Smooth muscle cell (in vitro differentiated cells): Measurements from ENCODE around the gene ZNF521. TPM values are rescaled to one million over a fixed set of nuclear protein-coding genes. Genes with fewer than 3 reads are reported as not detected.

Source experiments
- DNase-seq: peaks from one replicate; lab custom pipeline; 2025; ENCODE audit not compliant: unreplicated experiment; lab: John Stamatoyannopoulos, UW
- H2AFZ ChIP-seq: fragments of 200-600 bp; sonication (generic); 2 replicates; pipeline ENCODE4 v1.6.0; 2016; ENCODE audit warnings: antibody characterized with exemption, low read depth, mild to moderate bottlenecking
- H3F3A ChIP-seq: fragments of 200-600 bp; sonication (generic); 2 replicates; pipeline ENCODE4 v1.6.0; 2017; ENCODE audit warnings: antibody characterized with exemption, low read depth
- H3K27ac ChIP-seq: fragments of 200-600 bp; sonication (generic); 2 replicates; pipeline ENCODE4 v1.5.1; 2016; ENCODE audit warnings: low read depth, mild to moderate bottlenecking
- H3K27me3 ChIP-seq: fragments of 200-600 bp; sonication (generic); 2 replicates; pipeline ENCODE4 v1.6.1; 2016; ENCODE audit warnings: low read depth, mild to moderate bottlenecking
- H3K36me3 ChIP-seq: fragments of 200-600 bp; sonication (generic); 2 replicates; pipeline ENCODE4 v1.5.1; 2016; ENCODE audit warnings: low read depth
- H3K4me1 ChIP-seq: fragments of 200-600 bp; sonication (generic); 2 replicates; pipeline ENCODE4 v1.5.1; 2016; ENCODE audit warnings: low read depth
- H3K4me2 ChIP-seq: fragments of 200-600 bp; sonication (generic); 2 replicates; pipeline ENCODE4 v1.6.0; 2016; ENCODE audit warnings: mild to moderate bottlenecking
- H3K4me3 ChIP-seq: fragments of 200-600 bp; sonication (generic); 2 replicates; pipeline ENCODE4 v1.5.1; 2016; ENCODE audit warnings: mild to moderate bottlenecking
- H3K79me2 ChIP-seq: fragments of 200-600 bp; sonication (generic); 2 replicates; pipeline ENCODE4 v1.6.0; 2016; ENCODE audit warnings: low read depth, mild to moderate bottlenecking
- H3K9ac ChIP-seq: fragments of 200-600 bp; sonication (generic); 2 replicates; pipeline ENCODE4 v1.6.0; 2016; ENCODE audit warnings: low read depth
- H3K9me3 ChIP-seq: fragments of 200-600 bp; sonication (generic); replicated peaks from 2 replicates; pipeline ENCODE4 v1.5.1; 2016; ENCODE audit warnings: low read depth
- H4K20me1 ChIP-seq: fragments of 200-600 bp; sonication (generic); 2 replicates; pipeline ENCODE4 v1.6.0; 2016; ENCODE audit warnings: low read depth
- CTCF ChIP-seq: fragments of 200-600 bp; sonication (generic); IDR thresholded peaks from 2 replicates; pipeline ENCODE4 v1.5.1; 2017; ENCODE audit warnings: borderline replicate concordance, mild to moderate bottlenecking, antibody characterized with exemption; ENCODE audit not compliant: insufficient read depth, poor library complexity, severe bottlenecking
- WGBS: methylation state at CpG from one replicate; pipeline ENCODE4 v1.1.7; 2016; ENCODE audit warnings: low lambda C conversion rate; 5-methylcytosine and 5-hydroxymethylcytosine counted together
- polyA plus RNA-seq: library from polyadenylated mRNA; unstranded; fragments of >200 nt; fragmentation: Nextera tagmentation; extraction: Ambion mirVana; gene quantifications from 2 replicates; pipeline ENCODE4 v1.2.1, GENCODE V29; 2016
- total RNA-seq: library from RNA; depleted of rRNA; stranded (reverse); fragments of >200 nt; gene quantifications from 2 replicates; pipeline ENCODE4 v1.2.3, GENCODE V29; 2014

The ZNF521 gene
- total and polyA plus RNA-seq, 2 experiments from 2014 or later: 19.9 to 36.4 TPM

DNA sequence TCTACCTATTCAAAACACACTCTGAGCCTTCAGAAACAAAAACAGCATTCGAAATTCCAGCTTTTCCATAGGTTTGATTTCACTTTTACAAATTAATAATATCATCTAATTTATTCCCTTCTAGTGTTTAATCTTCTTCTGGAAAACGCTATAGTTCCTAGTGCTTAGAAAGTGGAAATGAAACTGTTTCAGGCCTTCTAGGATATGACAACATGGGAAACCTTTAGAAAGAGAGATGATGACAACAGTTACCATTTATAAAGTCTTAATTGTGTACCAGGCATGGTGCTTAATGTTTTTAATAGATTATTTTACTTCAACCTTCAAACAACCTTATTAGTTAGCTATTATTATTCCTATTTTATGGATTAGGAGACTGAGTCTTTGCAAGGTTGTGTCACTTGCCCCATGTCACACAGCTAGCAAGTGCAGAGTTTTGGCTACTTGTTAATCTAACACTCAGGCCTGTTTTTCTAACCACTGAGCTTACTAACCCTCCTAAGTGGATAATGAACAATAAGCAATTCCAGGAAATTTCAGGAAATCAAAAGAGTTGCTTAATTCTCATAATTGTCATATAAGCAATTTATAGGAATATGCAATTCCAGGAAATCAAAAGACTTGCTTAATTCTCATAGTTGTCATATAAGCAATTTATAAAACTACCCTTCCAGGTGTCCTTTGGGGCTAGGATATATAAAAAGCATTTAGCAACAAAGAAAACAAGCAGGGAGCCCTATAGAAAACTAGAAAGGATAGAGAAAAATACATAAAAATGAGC is 206.0 kb downstream of the ZNF521 start:
- Histone ChIP-seq H3K4me3 (no peak overlapping the region), H3F3A (no peaks in the 10 kb centered on the region), H3K4me2 (no peak overlapping the region), H3K4me1 (peaks cover 7% of the 10 kb centered on the region), H3K27me3 (no peaks in the 10 kb centered on the region), H3K27ac (no peak overlapping the region), H3K79me2 (no peaks in the 10 kb centered on the region), H3K9me3 (no peaks in the 10 kb centered on the region), H4K20me1 (peaks cover 9% of the 10 kb centered on the region), H3K36me3 (no peaks in the 10 kb centered on the region), H3K9ac (no peak overlapping the region), H2AFZ (no peak overlapping the region)
- DNase-seq: no peak
- WGBS: 94% methylated on average over 2 of the region's 2 CpGs
- TF ChIP-seq CTCF: no peak

- H3K27ac ChIP-seq: peak overlapping the region; percentile 56
Observed at GRCh38 chr18:25144820-25145219, 207.1 kb downstream of the ZNF521 start.

DNA sequence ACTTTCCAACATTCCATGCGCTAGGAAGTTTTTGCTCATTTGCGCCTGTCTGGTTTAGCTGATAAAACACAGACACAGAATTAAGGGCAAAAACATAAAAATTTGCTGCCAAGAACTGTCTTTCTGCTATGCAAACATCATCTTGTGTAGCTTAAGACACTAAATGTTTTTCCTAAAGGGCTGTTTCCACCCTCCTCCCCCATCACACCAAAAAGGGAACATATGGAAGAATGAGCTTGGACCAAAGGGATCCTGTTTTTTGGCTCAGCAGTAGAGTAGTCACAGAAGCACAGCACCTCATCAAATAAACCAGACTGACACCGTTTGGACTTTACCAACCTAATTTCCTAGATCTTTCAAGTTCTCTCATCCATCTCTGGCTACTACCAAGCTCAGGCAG is 210.1 kb downstream of the ZNF521 start:
- no peaks in the 10 kb centered on the region for H3K36me3 ChIP-seq
- H3K4me1 ChIP-seq: peaks cover 7% of the 10 kb centered on the region
- no peak for TF ChIP-seq CTCF
- H3F3A ChIP-seq: no peaks in the 10 kb centered on the region
- H4K20me1 ChIP-seq: peaks cover 9% of the 10 kb centered on the region
- H3K4me3 ChIP-seq: no peak overlapping the region
- no peaks in the 10 kb centered on the region for H3K27me3 ChIP-seq
- DNase-seq: no peak
- H3K9me3 ChIP-seq: no peaks in the 10 kb centered on the region
- 75% methylated on average over 3 of the region's 3 CpGs for WGBS
- H3K4me2 ChIP-seq: no peak overlapping the region
- H2AFZ ChIP-seq: no peak overlapping the region
- H3K9ac ChIP-seq: no peak overlapping the region
- H3K27ac ChIP-seq: no peak overlapping the region
- H3K79me2 ChIP-seq: no peaks in the 10 kb centered on the region

More at GRCh38 chr18:25144820-25145219, 207.1 kb downstream of the ZNF521 start:
- TF ChIP-seq CTCF: no peak
- Histone ChIP-seq H3K9ac (peak overlapping the region; percentile 6), H3K4me3 (no peak overlapping the region), H3K4me1 (peaks cover 7% of the 10 kb centered on the region), H2AFZ (no peak overlapping the region), H4K20me1 (peaks cover 10% of the 10 kb centered on the region), H3K9me3 (no peaks in the 10 kb centered on the region), H3K4me2 (peak overlapping the region; percentile 23), H3K36me3 (no peaks in the 10 kb centered on the region), H3K27me3 (no peaks in the 10 kb centered on the region), H3K79me2 (no peaks in the 10 kb centered on the region), H3F3A (no peaks in the 10 kb centered on the region)
- no peak for DNase-seq
- WGBS: 19% methylated on average over 2 of the region's 2 CpGs

DNA sequence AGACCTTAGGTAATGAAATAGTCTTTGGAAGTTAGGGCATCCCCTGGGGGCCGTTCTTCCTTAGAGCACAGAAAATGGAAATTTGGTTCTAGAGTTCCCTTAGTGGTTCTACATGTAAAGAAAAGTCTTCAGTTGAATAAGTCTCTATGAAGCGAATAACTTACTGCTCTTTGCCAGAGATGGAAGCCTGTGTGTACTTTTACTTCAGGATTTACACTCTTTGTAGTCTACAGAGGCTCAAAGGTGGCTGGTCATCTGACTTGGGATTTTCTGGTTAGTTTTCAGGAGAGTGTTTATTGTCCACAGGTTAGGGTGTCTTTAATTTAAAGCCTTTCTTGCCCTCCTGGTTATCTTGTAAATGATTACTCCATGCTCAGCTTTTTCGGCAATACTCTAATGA is 210.6 kb downstream of the ZNF521 start:
- Histone ChIP-seq H3F3A (no peaks in the 10 kb centered on the region), H3K9me3 (no peaks in the 10 kb centered on the region), H3K79me2 (no peaks in the 10 kb centered on the region), H3K27ac (no peak overlapping the region), H3K36me3 (no peaks in the 10 kb centered on the region), H3K4me2 (no peak overlapping the region), H3K27me3 (no peaks in the 10 kb centered on the region), H3K4me1 (peaks cover 7% of the 10 kb centered on the region), H3K9ac (no peak overlapping the region), H3K4me3 (no peak overlapping the region), H2AFZ (no peak overlapping the region), H4K20me1 (peaks cover 11% of the 10 kb centered on the region)
- no peak for TF ChIP-seq CTCF
- WGBS: 78% methylated on average over 3 of the region's 3 CpGs
- DNase-seq: no peak
